SH-SY5Y (cell line): Measurements from ENCODE around the gene C2CD3.

Source experiments
- GATA2 ChIP-seq: IDR thresholded peaks from 2 replicates; pipeline ENCODE4 v1.6.1; 2011; ENCODE audit warnings: mild to moderate bottlenecking, low read depth, low read length
- GATA3 ChIP-seq: IDR thresholded peaks from 2 replicates; pipeline ENCODE4 v1.6.1; 2011; ENCODE audit warnings: low read depth, mild to moderate bottlenecking, low read length, moderate library complexity

DNA sequence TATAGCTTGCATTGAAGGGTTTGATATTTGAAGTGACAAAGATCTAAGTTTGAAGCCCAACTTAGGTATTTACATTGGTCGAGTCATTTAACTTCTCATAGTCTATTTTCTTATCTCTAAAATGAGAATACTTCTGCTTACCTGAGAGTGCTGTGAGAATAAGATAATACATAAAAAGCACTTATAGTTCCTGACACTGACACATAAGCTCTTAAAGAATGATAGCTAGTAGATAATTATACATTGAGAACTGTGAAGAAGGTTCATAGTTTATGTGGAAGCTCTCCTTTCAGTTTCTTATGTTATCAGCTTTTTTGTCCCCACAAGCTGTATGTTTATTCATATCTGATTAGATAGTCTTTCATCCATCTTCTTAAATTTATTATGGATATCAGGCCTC is 5.1 kb upstream of the C2CD3 start:
- TF ChIP-seq GATA3: no peak
- no peak for TF ChIP-seq GATA2
